ENCODE measurements around the gene PHGDH. TPM values are rescaled to one million over a fixed set of nuclear protein-coding genes. Genes with fewer than 3 reads are reported as not detected.

PHGDH gene
- total and polyA plus RNA-seq, 9 of the 15 experiments (the other 6 are each of a cell fraction or from before 2014, with no cell fraction given) = 6.7 to 84.2 (median 36.2) TPM

DNA sequence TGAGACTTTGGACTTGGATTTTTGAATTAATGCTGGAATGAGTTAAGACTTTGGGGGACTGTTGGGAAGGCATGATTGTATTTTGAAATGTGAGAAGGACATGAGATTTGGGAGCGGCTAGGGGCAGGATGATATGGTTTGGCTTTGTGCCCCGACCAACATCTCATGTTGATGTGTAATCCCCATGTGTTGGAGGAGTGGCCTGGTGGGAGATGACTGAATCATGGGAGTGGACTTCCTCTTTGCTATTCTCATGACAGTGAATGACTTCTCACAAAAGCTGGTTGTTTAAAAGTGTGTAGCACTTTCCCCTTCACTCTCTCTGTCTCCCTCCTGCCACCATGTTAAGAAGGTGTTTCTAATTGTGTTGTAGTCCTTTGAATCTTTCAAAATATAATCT lies 9.3 kb upstream of the PHGDH start:
- DNase-seq (ENCODE audit: extremely low read depth in 1 of 4, low spot score in 3 of 4) (no peak), ATAC-seq (no peak), FAIRE-seq (no peak)
- intact Hi-C loops (cut with micrococcal nuclease) (no loop called here), in situ Hi-C loops (cut with MboI) (no loop called here)
- ChIA-PET CTCF (ENCODE audit: low intra/inter-chr PET ratio) (no interaction called here), POLR2A (interaction anchor here (1.5 kb wide), 1 partner anchor 9 kb away, joined by 5 read pairs; the partner anchor contains the start of gene PHGDH)
- H4K20me1 ChIP-seq (replicated peaks; ENCODE audit: control insufficient read depth, insufficient read depth, low read length) = no peaks in the 10 kb centered on the region
- H3K9me1 ChIP-seq (ENCODE audit: control insufficient read depth, insufficient read depth, low read length) = no peaks in the 10 kb centered on the region
- no peaks in the 10 kb centered on the region for H3K36me3 ChIP-seq (ENCODE audit: control insufficient read depth, insufficient read depth, low read length)
- no peak overlapping the region for H3K27ac ChIP-seq (ENCODE audit: extremely low read depth, low read depth, low read length)
- no peaks in the 10 kb centered on the region for H3K4me1 ChIP-seq (replicated peaks in 1 of 2; ENCODE audit: control insufficient read depth in 2 of 2, insufficient read depth in 2 of 2, low read length in 2 of 2)
- no peak overlapping the region for H3K4me2 ChIP-seq (ENCODE audit: insufficient read depth, low read length)
- H2AFZ ChIP-seq (ENCODE audit: low read depth, low read length) = no peak overlapping the region
- WGBS (ENCODE audit: insufficient coverage, low coverage, missing lambda C conversion rate) = 0% methylated on average over 2 of the region's 2 CpGs
- H3K79me2 ChIP-seq (ENCODE audit: control insufficient read depth, insufficient read depth, low read length) = no peaks in the 10 kb centered on the region
- peaks cover 2% of the 10 kb centered on the region; the same call in 1 of the 2 replicates for H3K9me3 ChIP-seq (replicated peaks; ENCODE audit: control insufficient read depth, insufficient read depth, low read depth, low read length)
- peaks cover 2 to 5% of the 10 kb centered on the region in 2 experiments; a peak in 2 of 5 replicates for H3K27me3 ChIP-seq (ENCODE audit: control insufficient read depth in 2 of 2, insufficient read depth in 2 of 2, low read length in 2 of 2)
- no TSS peak for BruUV-seq (replicated peaks)
- no peak overlapping the region for H3K4me3 ChIP-seq
- TF ChIP-seq, protein P1, sequence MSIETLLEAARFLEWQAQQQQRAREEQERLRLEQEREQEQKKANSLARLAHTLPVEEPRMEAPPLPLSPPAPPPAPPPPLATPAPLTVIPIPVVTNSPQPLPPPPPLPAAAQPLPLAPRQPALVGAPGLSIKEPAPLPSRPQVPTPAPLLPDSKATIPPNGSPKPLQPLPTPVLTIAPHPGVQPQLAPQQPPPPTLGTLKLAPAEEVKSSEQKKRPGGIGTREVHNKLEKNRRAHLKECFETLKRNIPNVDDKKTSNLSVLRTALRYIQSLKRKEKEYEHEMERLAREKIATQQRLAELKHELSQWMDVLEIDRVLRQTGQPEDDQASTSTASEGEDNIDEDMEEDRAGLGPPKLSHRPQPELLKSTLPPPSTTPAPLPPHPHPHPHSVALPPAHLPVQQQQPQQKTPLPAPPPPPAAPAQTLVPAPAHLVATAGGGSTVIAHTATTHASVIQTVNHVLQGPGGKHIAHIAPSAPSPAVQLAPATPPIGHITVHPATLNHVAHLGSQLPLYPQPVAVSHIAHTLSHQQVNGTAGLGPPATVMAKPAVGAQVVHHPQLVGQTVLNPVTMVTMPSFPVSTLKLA (conservative IDR thresholded peaks at IDR 0.05) = no peak
- no peak for TF ChIP-seq ZNF655 (CRISPR knock-in tag; IDR thresholded peaks at IDR 0.05)
- TF ChIP-seq TSC22D4 (tag; IDR thresholded peaks at IDR 0.05) = no peak
- no peak for TF ChIP-seq DLX4 (CRISPR knock-in tag; IDR thresholded peaks at IDR 0.05)
- TF ChIP-seq FOXK1 (CRISPR knock-in tag; IDR thresholded peaks at IDR 0.05; ENCODE audit: borderline replicate concordance) = no peak
- TF ChIP-seq HDAC6 (IDR thresholded peaks at IDR 0.05; ENCODE audit: low read depth, low read length) = no peak
- TF ChIP-seq BCLAF1 (IDR thresholded peaks at IDR 0.05; ENCODE audit: borderline replicate concordance in 1 of 2, control insufficient read depth in 1 of 2, low read depth in 2 of 2, low read length in 1 of 2) = no peak
- no peak for TF ChIP-seq TEAD1 (CRISPR knock-in tag; IDR thresholded peaks at IDR 0.05)
- TF ChIP-seq POLR2H (tag; IDR thresholded peaks at IDR 0.05; ENCODE audit: low read depth) = no peak
- no peak for TF ChIP-seq ARID3A (IDR thresholded peaks at IDR 0.05; ENCODE audit: borderline replicate concordance, low read depth, low read length)
- H3K9ac ChIP-seq (ENCODE audit: insufficient read depth in 1 of 2, low read depth in 2 of 2, low read length in 2 of 2) = no peak overlapping the region

Data from K562 (cell line).